Keratinocyte (primary cell): Measurements from ENCODE around the gene DIPK1A. TPM values are rescaled to one million over a fixed set of nuclear protein-coding genes. Genes with fewer than 3 reads are reported as not detected.

Experiments used
- DNase-seq: peaks from one replicate; pipeline ENCODE4 v3.0.0-alpha.2; 2011; ENCODE audit warnings: low read depth, missing footprints, low spot score
- FAIRE-seq: peaks from 2 replicates; lab custom pipeline; 2011; peaks lifted over from hg19 to GRCh38; lab: Jason Lieb, UNC
- H2AFZ ChIP-seq: 2 replicates; pipeline ENCODE4 v1.6.0; 2012; ENCODE audit warnings: low read length, control low read depth, inconsistent platforms; ENCODE audit not compliant: control insufficient read depth
- H3K27ac ChIP-seq: 2 replicates; pipeline ENCODE4 v1.5.1; 2011; ENCODE audit warnings: low read length; ENCODE audit not compliant: control insufficient read depth, insufficient read depth
- H3K27me3 ChIP-seq: 3 replicates; pipeline ENCODE4 v1.6.0; 2011; ENCODE audit warnings: low read length; ENCODE audit not compliant: control insufficient read depth, insufficient read depth; ENCODE audit errors: extremely low read depth
- H3K36me3 ChIP-seq, 2 experiments: 2 replicates in 1 of 2; 3 replicates in 1 of 2; pipeline ENCODE4 v1.5.1; 2011; ENCODE audit warnings: low read length in 2 of 2, mild to moderate bottlenecking in 1 of 2; ENCODE audit not compliant: control insufficient read depth in 2 of 2, insufficient read depth in 2 of 2; ENCODE audit errors: extremely low read depth in 1 of 2
- H3K4me1 ChIP-seq: 3 replicates; pipeline ENCODE4 v1.5.1; 2011; ENCODE audit warnings: low read length; ENCODE audit not compliant: control insufficient read depth, insufficient read depth; ENCODE audit errors: extremely low read depth
- H3K4me2 ChIP-seq: 3 replicates; pipeline ENCODE4 v1.6.0; 2011; ENCODE audit warnings: low read depth, low read length; ENCODE audit not compliant: control insufficient read depth, insufficient read depth; ENCODE audit errors: extremely low read depth
- H3K4me3 ChIP-seq, 3 experiments: fragments of 200-600 bp in 1 of 3; sonication (generic) in 1 of 3; 2 replicates in 2 of 3; 3 replicates in 1 of 3; pipeline ENCODE4 v1.5.1; 2011 to 2016; ENCODE audit warnings: low read length in 3 of 3, mild to moderate bottlenecking in 3 of 3, control low read depth in 2 of 3, inconsistent platforms in 1 of 3, low read depth in 1 of 3, mixed read lengths in 1 of 3, mixed run types in 1 of 3, moderate library complexity in 1 of 3; ENCODE audit not compliant: control insufficient read depth in 2 of 3, insufficient read depth in 2 of 3; ENCODE audit errors: extremely low read depth in 1 of 3
- H3K79me2 ChIP-seq: 2 replicates; pipeline ENCODE4 v1.6.0; 2012; ENCODE audit warnings: low read length; ENCODE audit not compliant: control insufficient read depth, insufficient read depth
- H3K9ac ChIP-seq: 3 replicates; pipeline ENCODE4 v1.6.0; 2011; ENCODE audit warnings: low read length; ENCODE audit not compliant: control insufficient read depth, insufficient read depth; ENCODE audit errors: extremely low read depth
- H3K9me1 ChIP-seq: 3 replicates; pipeline ENCODE4 v1.6.0; 2011; ENCODE audit warnings: low read length; ENCODE audit not compliant: control insufficient read depth, insufficient read depth; ENCODE audit errors: extremely low read depth
- H3K9me3 ChIP-seq: 2 replicates; pipeline ENCODE4 v1.5.1; 2012; ENCODE audit warnings: low read depth, low read length; ENCODE audit not compliant: control insufficient read depth
- H4K20me1 ChIP-seq: 3 replicates; pipeline ENCODE4 v1.6.0; 2011; ENCODE audit warnings: low read length; ENCODE audit not compliant: control insufficient read depth, insufficient read depth; ENCODE audit errors: extremely low read depth
- CTCF ChIP-seq, 3 experiments: IDR thresholded peaks in 1 of 3; conservative IDR thresholded peaks in 1 of 3; optimal IDR thresholded peaks in 1 of 3; 2 replicates in 2 of 3; 3 replicates in 1 of 3; pipeline versions ENCODE3 to v1.5.1; 2011; ENCODE audit warnings: low read length in 3 of 3, mild to moderate bottlenecking in 3 of 3, moderate library complexity in 2 of 3, control low read depth in 1 of 3, inconsistent platforms in 1 of 3; ENCODE audit not compliant: insufficient read depth in 2 of 3; ENCODE audit errors: extremely low read depth in 1 of 3
- EZH2 ChIP-seq: IDR thresholded peaks from one replicate; pipeline ENCODE4 v1.6.1; 2012; ENCODE audit warnings: inconsistent platforms, mild to moderate bottlenecking, low read length, moderate library complexity
- dilution Hi-C: fragments of 300-500 bp; cut with MboI; formaldehyde crosslinking; loops from one replicate; pipeline ENCODE4 v1.7.0; 2020; ENCODE audit warnings: low sequenced_read_pairs; ENCODE audit not compliant: extremely low pct_ligation_motif_present
- polyA plus RNA-seq, 5 experiments: library from polyadenylated mRNA; depleted of rRNA in 3 of 5; stranded (reverse) in 3 of 5; stranded (forward) in 1 of 5; unstranded in 1 of 5; fragments of >200 nt; gene quantifications; 1 replicate in 1 of 5; 2 replicates in 3 of 5; 3 replicates in 1 of 5; pipeline versions ENCODE4 v1.2.1 to v1.2.3, GENCODE V29; 2011 to 2012; ENCODE audit warnings: missing spikeins in 2 of 5, low read depth in 1 of 5, low replicate concordance in 1 of 5

Gene DIPK1A
- polyA plus RNA-seq, 1 donor (not counting 4 experiments of a cell fraction or from before 2014, with no cell fraction given): 22.0 TPM

DNA sequence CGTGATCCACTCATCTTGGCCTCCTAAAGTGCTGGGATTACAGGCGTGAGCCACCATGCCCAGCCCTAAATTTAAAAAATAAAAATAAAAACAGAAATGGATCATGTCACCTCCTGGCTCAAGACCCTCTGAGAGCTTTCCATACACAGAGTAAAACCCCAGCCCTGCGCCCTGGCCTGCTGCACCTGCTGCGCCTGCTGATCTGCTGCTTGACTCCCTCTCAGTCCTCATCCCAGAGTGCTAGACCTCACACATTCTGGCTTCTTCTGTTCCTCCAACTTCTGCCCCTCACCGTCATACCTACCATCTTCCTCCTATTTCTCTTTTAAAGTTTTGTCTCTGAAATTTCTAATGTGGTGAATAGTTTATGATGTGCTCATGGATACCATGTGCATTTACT, 42.7 kb upstream of the DIPK1A start:
- H4K20me1 ChIP-seq: no peaks in the 10 kb centered on the region
- no peaks in the 10 kb centered on the region for H3K9me3 ChIP-seq
- H3K79me2 ChIP-seq: no peaks in the 10 kb centered on the region
- H3K27ac ChIP-seq: no peak overlapping the region
- H3K36me3 ChIP-seq: no peaks in the 10 kb centered on the region
- no peak overlapping the region for H3K9ac ChIP-seq
- FAIRE-seq (no peak), DNase-seq (no peak)
- no peak overlapping the region for H3K4me3 ChIP-seq
- dilution Hi-C loops: no loop called here
- H2AFZ ChIP-seq: no peak overlapping the region
- H3K4me1 ChIP-seq: peaks cover 6% of the 10 kb centered on the region
- TF ChIP-seq EZH2 (no peak), CTCF (optimal IDR thresholded peaks at IDR 0.05 in 1 of 3, IDR thresholded peaks at IDR 0.05 in 1 of 3, conservative IDR thresholded peaks at IDR 0.05 in 1 of 3; ENCODE audit: extremely low read depth in 1 of 3, insufficient read depth in 2 of 3, low read length in 3 of 3) (no peak)
- H3K27me3 ChIP-seq: peaks cover 4% of the 10 kb centered on the region
- no peak overlapping the region for H3K4me2 ChIP-seq
- no peaks in the 10 kb centered on the region for H3K9me1 ChIP-seq

- no peak for FAIRE-seq
Observed at GRCh38 chr1:93002781-93003180, 41.5 kb upstream of the DIPK1A start.

More at GRCh38 chr1:93002781-93003180, 41.5 kb upstream of the DIPK1A start:
- TF ChIP-seq CTCF (optimal IDR thresholded peaks at IDR 0.05 in 1 of 3, IDR thresholded peaks at IDR 0.05 in 1 of 3, conservative IDR thresholded peaks at IDR 0.05 in 1 of 3; ENCODE audit: extremely low read depth in 1 of 3, insufficient read depth in 2 of 3, low read length in 3 of 3) (no peak), EZH2 (no peak)
- Histone ChIP-seq H3K4me3 (no peak overlapping the region), H2AFZ (no peak overlapping the region), H3K79me2 (no peaks in the 10 kb centered on the region), H4K20me1 (no peaks in the 10 kb centered on the region), H3K4me1 (peaks cover 6% of the 10 kb centered on the region), H3K9ac (no peak overlapping the region), H3K27me3 (peaks cover 4% of the 10 kb centered on the region), H3K27ac (no peak overlapping the region), H3K4me2 (no peak overlapping the region), H3K36me3 (no peaks in the 10 kb centered on the region), H3K9me1 (no peaks in the 10 kb centered on the region), H3K9me3 (no peaks in the 10 kb centered on the region)
- no peak for DNase-seq
- dilution Hi-C loops: no loop called here
